Neural cell (in vitro differentiated cells): ENCODE measurements around the gene SEL1L2. TPM values are rescaled to one million over a fixed set of nuclear protein-coding genes. Genes with fewer than 3 reads are reported as not detected.

ENCODE experiments used
- H2AFZ ChIP-seq: fragments of 200-600, 300-800 bp; sonication (generic), shearing (Covaris generic); 2 replicates; pipeline ENCODE4 v1.6.0; 2014; ENCODE audit warnings: low read depth, mild to moderate bottlenecking, antibody characterized with exemption, low read length, moderate library complexity
- H3F3A ChIP-seq: fragments of 200-600 bp; shearing (Covaris generic); 2 replicates; pipeline ENCODE4 v1.6.1; 2016; ENCODE audit warnings: mild to moderate bottlenecking, moderate library complexity, mixed read lengths, antibody characterized with exemption, low read length; ENCODE audit not compliant: insufficient read depth, poor library complexity, severe bottlenecking
- H3K27ac ChIP-seq: fragments of 200-600, 300-800 bp; sonication (generic), shearing (Covaris generic); 2 replicates; pipeline ENCODE4 v1.5.1; 2014; ENCODE audit warnings: mild to moderate bottlenecking, low read length, moderate library complexity
- H3K27me3 ChIP-seq: fragments of 300-800, 200-600 bp; sonication (generic), shearing (Covaris generic); 2 replicates; pipeline ENCODE4 v1.6.0; 2014; ENCODE audit warnings: mild to moderate bottlenecking, low read depth, low read length, moderate library complexity; ENCODE audit not compliant: insufficient read depth
- H3K36me3 ChIP-seq: fragments of 300-800, 200-600 bp; sonication (generic), shearing (Covaris generic); 2 replicates; pipeline ENCODE4 v1.5.1; 2014; ENCODE audit warnings: mild to moderate bottlenecking, antibody characterized with exemption, low read length, moderate library complexity; ENCODE audit not compliant: insufficient read depth
- H3K4me2 ChIP-seq: fragments of 300-800, 200-600 bp; sonication (generic), shearing (Covaris generic); 2 replicates; pipeline ENCODE4 v1.6.0; 2014; ENCODE audit warnings: mild to moderate bottlenecking, low read length
- H3K4me3 ChIP-seq: fragments of 300-800, 200-600 bp; sonication (generic), shearing (Covaris generic); 2 replicates; pipeline ENCODE4 v1.5.1; 2014; ENCODE audit warnings: mild to moderate bottlenecking, low read length, moderate library complexity
- H3K79me2 ChIP-seq: fragments of 200-600 bp; shearing (Covaris generic); replicated peaks from 2 replicates; pipeline ENCODE4 v1.6.0; 2014; ENCODE audit warnings: mild to moderate bottlenecking, low read length, moderate library complexity; ENCODE audit not compliant: insufficient read depth
- H3K9ac ChIP-seq: fragments of 300-800, 200-600 bp; sonication (generic), shearing (Covaris generic); 2 replicates; pipeline ENCODE4 v1.6.1; 2016; ENCODE audit warnings: mild to moderate bottlenecking, low read length, mixed read lengths
- H3K9me2 ChIP-seq: fragments of 200-600 bp; shearing (Covaris generic); 2 replicates; pipeline ENCODE4 v1.6.1; 2016; ENCODE audit warnings: mild to moderate bottlenecking, low read length, mixed read lengths; ENCODE audit not compliant: insufficient read depth
- H3K9me3 ChIP-seq: fragments of 200-600, 300-800 bp; sonication (generic), shearing (Covaris generic); 2 replicates; pipeline ENCODE4 v1.6.1; 2016; ENCODE audit warnings: mild to moderate bottlenecking, mixed run types, low read length, moderate library complexity, mixed read lengths
- H4K20me1 ChIP-seq: fragments of 200-600 bp; shearing (Covaris generic); 2 replicates; pipeline ENCODE4 v1.6.1; 2016; ENCODE audit warnings: mild to moderate bottlenecking, mixed run types; ENCODE audit not compliant: insufficient read depth
- CTCF ChIP-seq: fragments of 450-650 bp; IDR thresholded peaks from 2 replicates; pipeline ENCODE4 v1.5.1; 2014; ENCODE audit warnings: antibody characterized with exemption, mild to moderate bottlenecking, moderate library complexity; ENCODE audit not compliant: poor library complexity, severe bottlenecking
- EZH2 ChIP-seq: fragments of 200-600, 300-800 bp; shearing (Covaris generic), sonication (generic); IDR thresholded peaks from 2 replicates; pipeline ENCODE4 v1.6.1; 2014; ENCODE audit warnings: antibody characterized with exemption, low read length, borderline replicate concordance, mild to moderate bottlenecking; ENCODE audit not compliant: insufficient read depth, poor library complexity, severe bottlenecking
- RAD21 ChIP-seq: fragments of 450-650 bp; conservative IDR thresholded peaks from 2 replicates; pipeline ENCODE4 v1.6.1; 2014; ENCODE audit warnings: antibody characterized with exemption, mild to moderate bottlenecking, moderate library complexity
- REST ChIP-seq: IDR thresholded peaks from 2 replicates; pipeline ENCODE4 v1.6.1; 2012; ENCODE audit warnings: borderline replicate concordance
- SMC3 ChIP-seq: fragments of 450-650 bp; conservative IDR thresholded peaks from 2 replicates; pipeline ENCODE4 v1.6.1; 2014; ENCODE audit warnings: antibody characterized with exemption, mild to moderate bottlenecking, moderate library complexity; ENCODE audit not compliant: poor library complexity
- polyA plus RNA-seq: library from polyadenylated mRNA; depleted of rRNA; stranded (reverse); fragments of >200 nt; gene quantifications from 2 replicates; pipeline ENCODE4 v1.2.3, GENCODE V29; 2014

The SEL1L2 gene
- polyA plus RNA-seq, 1 donor from 2014 or later = not detected

- Histone ChIP-seq H3K36me3 (peaks cover 10% of the 10 kb centered on the region), H4K20me1 (no peaks in the 10 kb centered on the region), H2AFZ (no peak overlapping the region), H3K27me3 (no peaks in the 10 kb centered on the region), H3K4me2 (no peak overlapping the region), H3K79me2 (no peaks in the 10 kb centered on the region), H3F3A (no peaks in the 10 kb centered on the region), H3K9ac (no peak overlapping the region), H3K27ac (no peak overlapping the region), H3K4me3 (no peak overlapping the region), H3K9me2 (no peaks in the 10 kb centered on the region), H3K9me3 (no peaks in the 10 kb centered on the region)
- no peak for TF ChIP-seq SMC3
- TF ChIP-seq RAD21 = no peak
- TF ChIP-seq REST = no peak
- no peak for TF ChIP-seq EZH2
- no peak for TF ChIP-seq CTCF
Observed at GRCh38 chr20:13810446-13810845, 180.0 kb downstream of the SEL1L2 start.

GRCh38 chr20:13809855-13810254 lies 180.6 kb downstream of the SEL1L2 start:
- Histone ChIP-seq H3K9me3 (no peaks in the 10 kb centered on the region), H3K79me2 (no peaks in the 10 kb centered on the region), H3K9me2 (no peaks in the 10 kb centered on the region), H3K4me3 (no peak overlapping the region), H4K20me1 (no peaks in the 10 kb centered on the region), H3K9ac (no peak overlapping the region), H3K27me3 (no peaks in the 10 kb centered on the region), H3K4me2 (no peak overlapping the region), H2AFZ (no peak overlapping the region), H3K27ac (no peak overlapping the region), H3F3A (no peaks in the 10 kb centered on the region), H3K36me3 (peaks cover 10% of the 10 kb centered on the region)
- TF ChIP-seq SMC3 (no peak), REST (no peak)
